Fibroblast of lung (primary cell): Measurements from ENCODE around the gene EVI5.

Source experiments
- EZH2 ChIP-seq: IDR thresholded peaks from 2 replicates; pipeline ENCODE4 v1.5.1; 2012; ENCODE audit warnings: low read length, control low read depth, mild to moderate bottlenecking; ENCODE audit errors: missing control alignments
- TF ChIP-seq, protein P1 (sequence below), 2 donors: IDR thresholded peaks in 1 of 2; conservative IDR thresholded peaks in 1 of 2; 1 replicate in 1 of 2; 2 replicates in 1 of 2; pipeline ENCODE4 v1.5.1; 2011 to 2012; ENCODE audit warnings: low read length in 2 of 2, control low read depth in 1 of 2, inconsistent platforms in 1 of 2, low read depth in 1 of 2, mild to moderate bottlenecking in 1 of 2

DNA sequence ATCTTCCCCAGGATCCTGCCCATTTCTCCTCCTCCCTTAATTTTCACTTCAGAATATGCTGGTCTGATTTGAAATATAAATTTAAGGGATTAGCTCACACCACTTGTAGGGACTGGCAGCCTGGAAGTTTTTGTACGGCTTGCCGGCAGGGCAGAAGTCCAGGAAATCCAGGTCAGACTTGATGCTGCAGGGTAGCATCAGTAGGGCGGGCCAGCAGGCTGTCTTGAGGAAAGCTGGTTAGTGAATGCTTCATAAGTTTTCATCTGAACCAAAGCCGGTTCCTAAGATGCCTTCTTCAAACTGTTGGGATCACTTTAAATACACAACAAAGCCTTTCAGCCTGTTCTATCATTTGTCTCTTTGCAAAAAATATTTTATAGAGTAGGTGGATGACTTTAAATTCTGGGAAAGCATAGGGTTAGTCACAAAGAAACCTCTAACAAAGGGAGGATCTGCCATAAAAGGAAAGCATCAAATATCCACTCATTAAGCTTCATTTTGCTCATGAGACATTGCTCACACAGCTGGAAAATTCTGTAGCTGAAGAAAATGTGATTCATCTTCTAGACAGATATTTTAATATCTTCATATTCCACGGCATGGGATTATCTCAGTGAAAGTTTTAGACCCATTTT, 207.5 kb downstream of the EVI5 start:
- TF ChIP-seq, protein P1, sequence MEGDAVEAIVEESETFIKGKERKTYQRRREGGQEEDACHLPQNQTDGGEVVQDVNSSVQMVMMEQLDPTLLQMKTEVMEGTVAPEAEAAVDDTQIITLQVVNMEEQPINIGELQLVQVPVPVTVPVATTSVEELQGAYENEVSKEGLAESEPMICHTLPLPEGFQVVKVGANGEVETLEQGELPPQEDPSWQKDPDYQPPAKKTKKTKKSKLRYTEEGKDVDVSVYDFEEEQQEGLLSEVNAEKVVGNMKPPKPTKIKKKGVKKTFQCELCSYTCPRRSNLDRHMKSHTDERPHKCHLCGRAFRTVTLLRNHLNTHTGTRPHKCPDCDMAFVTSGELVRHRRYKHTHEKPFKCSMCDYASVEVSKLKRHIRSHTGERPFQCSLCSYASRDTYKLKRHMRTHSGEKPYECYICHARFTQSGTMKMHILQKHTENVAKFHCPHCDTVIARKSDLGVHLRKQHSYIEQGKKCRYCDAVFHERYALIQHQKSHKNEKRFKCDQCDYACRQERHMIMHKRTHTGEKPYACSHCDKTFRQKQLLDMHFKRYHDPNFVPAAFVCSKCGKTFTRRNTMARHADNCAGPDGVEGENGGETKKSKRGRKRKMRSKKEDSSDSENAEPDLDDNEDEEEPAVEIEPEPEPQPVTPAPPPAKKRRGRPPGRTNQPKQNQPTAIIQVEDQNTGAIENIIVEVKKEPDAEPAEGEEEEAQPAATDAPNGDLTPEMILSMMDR (conservative IDR thresholded peaks at IDR 0.05 in 1 of 2, IDR thresholded peaks at IDR 0.05 in 1 of 2; ENCODE audit: low read depth in 1 of 2, low read length in 2 of 2) = no peak
- no peak for TF ChIP-seq EZH2
